Sigmoid colon (tissue), 4 donors: ENCODE results near the gene ZNF2.

ENCODE experiments used
- CTCF ChIP-seq, 4 experiments: fragments of 450-650 bp in 3 of 4; fragments of 200-600 bp in 1 of 4; IDR thresholded peaks; one replicate each; pipeline ENCODE4 v1.5.1; 2016 to 2019; ENCODE audit warnings: antibody characterized with exemption in 4 of 4, mild to moderate bottlenecking in 3 of 4, moderate library complexity in 2 of 4
- EP300 ChIP-seq, 4 donors: sonication (generic); formaldehyde crosslinking; IDR thresholded peaks; one replicate each; pipeline ENCODE4 v1.6.1; 2017; ENCODE audit warnings: antibody characterized with exemption in 4 of 4
- POLR2A ChIP-seq, 2 donors: fragments of 450-650 bp; IDR thresholded peaks; one replicate each; pipeline ENCODE4 v1.6.1; 2016; ENCODE audit warnings: antibody characterized with exemption in 2 of 2, mild to moderate bottlenecking in 2 of 2, moderate library complexity in 2 of 2
- POLR2AphosphoS5 ChIP-seq, 4 donors: sonication (generic); formaldehyde crosslinking; IDR thresholded peaks; one replicate each; pipeline ENCODE4 v1.6.1; 2017; ENCODE audit warnings: antibody characterized with exemption in 4 of 4

GRCh38 chr2:95204396-95204795 lies 38.8 kb downstream of the ZNF2 start:
- TF ChIP-seq CTCF (IDR thresholded peaks at IDR 0.05), result no peak
- TF ChIP-seq POLR2AphosphoS5 (IDR thresholded peaks at IDR 0.05), result no peak
- no peak for TF ChIP-seq POLR2A (IDR thresholded peaks at IDR 0.05)
- TF ChIP-seq EP300 (IDR thresholded peaks at IDR 0.05), result no peak
